Inferior parietal cortex (tissue), 1 donor: ENCODE data around the gene VPS37B.

Experiments
- DNase-seq: peaks from one replicate; pipeline ENCODE4 v3.0.0-alpha.2; 2016; ENCODE audit errors: extremely low spot score

Gene VPS37B

DNA sequence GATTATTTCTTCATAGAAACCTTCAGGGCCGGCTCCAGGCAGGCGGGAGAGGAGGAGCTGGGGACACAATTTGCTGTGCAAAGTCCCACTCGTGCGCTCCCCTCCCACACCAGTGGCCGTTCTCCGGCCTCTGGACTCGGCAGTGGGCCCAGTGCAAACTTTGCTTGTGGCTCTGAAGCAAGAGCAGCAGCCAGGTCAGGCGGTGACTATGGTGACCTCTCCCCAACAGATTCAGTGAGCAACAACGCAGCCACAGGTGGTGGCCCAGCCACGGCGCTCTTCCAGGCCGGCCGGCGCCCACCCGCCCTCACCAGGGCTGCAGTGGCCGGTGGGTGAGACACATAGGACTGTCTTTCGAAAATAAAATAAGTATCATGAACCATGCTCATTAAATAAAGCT lies 29.5 kb downstream of the VPS37B start:
- DNase-seq: no peak

DNA sequence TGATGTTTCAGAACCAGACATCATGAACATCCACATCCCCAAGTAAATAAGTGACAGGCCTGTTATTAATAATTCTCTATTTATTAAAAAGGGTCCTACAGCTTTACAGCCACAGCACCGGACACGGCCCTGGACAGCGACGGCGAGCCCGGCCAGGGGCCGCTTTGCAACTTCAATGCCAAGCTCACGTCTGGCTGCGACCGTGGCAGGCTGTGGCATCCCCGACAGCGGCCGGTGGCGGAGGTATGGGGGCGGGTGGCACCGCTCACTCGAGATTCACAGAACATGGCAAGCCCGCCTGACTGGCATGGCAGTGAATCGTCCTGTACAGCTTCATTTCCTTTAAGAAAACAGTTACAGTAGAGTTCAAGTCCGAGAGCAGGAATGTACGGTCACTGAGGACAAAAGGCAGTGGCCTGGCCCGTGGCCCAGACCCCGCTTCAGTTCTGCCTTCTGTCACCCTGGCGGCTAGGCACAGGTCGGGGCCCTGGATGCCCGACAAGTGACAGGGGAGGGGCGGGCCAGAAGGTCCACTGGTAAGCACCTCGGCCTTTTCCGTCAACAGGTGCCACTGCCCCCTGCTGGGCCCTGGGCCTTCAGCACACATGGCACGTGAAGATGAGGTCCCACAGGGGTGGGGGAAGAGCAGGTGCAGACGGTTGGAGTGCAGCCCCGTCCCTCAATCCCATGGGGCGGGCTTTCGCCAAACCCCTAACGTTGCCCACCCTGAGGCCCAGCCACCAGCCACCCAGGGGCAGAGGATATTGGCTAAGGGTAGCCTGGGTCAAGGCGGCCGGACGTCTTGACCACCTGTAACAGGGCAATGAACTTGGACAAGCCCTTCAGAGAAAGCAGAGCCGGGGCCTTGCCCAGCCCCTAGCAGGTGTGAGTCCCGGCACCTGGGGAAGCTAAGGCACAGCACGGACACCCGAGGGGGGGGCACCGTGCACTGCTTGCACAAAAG lies 30.4 kb downstream of the VPS37B start:
- no peak for DNase-seq

DNA sequence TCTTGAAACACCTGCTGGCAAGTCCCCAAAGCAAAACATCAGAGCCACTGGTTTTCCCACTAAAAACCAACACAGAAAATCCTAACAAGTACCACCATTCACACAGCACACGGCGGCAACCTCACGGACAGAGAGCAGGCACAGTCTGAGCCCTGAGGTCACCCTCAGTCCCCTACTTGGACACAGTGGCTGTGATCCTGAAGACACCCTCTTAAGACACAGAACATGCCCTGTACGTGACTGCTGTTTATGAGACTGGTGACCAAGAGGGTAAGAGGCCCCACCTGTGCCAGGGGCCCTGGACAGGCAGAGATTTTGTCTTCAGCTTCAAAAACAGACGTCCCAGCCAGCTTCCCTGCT lies 31.1 kb downstream of the VPS37B start:
- DNase-seq: no peak

DNA sequence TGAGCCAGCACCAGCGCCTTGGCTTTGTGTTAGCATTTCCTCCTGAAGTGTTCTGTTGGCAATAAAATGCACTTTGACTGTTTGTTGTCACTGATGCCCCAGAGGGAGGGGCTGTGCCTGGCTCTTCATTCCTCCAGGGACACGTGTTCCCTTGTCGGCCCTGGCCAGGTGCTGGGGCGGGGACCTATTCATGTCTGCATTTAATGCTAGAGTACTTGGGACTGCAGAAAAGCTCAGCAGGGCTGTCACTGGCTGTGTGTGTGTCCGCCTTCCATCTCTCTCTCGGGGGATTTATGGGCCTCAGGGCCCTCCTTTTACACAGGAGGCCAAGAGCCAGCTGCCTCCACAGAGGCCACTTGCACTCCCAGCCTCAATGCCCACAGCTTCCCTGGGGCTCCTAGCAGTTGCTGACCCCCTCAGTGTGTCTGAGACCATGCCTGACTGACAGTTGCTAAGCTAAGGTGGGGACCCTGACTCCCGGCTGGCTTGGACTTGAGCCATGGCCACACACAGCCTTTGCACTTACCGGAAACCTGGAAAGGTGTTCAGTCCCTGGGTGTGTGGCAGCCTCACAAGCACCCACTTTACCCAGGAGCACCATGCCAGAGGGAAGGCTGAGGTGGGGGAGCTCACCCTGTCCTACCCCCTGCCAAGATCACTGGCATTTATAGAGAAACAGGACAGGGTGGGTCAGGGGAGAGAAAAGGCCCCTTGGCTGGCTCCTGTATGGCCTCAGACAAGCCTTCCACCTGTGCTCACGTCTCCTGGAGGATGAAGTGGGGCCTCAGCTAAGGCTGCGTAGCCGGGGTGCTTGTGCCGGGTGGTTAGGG lies 32.8 kb downstream of the VPS37B start:
- no peak for DNase-seq

DNA sequence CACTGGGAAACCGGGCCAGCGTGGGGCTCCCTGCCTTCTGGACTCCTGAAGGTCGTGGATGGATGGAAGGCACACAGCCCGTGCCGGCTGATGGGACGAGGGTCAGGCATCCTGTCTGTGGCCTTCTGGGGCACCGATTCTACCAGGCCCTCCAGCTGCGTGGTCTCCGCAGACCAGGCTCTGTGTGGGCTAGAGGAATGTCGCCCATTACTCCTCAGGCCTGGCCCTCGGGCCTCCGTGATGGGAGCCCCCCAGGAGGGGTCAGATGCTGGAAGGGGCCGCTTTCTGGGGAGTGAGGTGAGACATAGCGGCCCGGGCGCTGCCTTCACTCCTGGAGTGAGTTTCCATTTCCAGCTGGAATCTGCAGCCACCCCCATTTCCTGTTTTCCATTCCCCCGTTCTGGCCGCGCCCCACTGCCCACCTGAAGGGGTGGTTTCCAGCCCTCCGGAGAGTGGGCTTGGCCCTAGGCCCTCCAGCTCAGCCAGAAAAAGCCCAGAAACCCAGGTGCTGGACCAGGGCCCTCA lies 33.8 kb downstream of the VPS37B start:
- no peak for DNase-seq

DNA sequence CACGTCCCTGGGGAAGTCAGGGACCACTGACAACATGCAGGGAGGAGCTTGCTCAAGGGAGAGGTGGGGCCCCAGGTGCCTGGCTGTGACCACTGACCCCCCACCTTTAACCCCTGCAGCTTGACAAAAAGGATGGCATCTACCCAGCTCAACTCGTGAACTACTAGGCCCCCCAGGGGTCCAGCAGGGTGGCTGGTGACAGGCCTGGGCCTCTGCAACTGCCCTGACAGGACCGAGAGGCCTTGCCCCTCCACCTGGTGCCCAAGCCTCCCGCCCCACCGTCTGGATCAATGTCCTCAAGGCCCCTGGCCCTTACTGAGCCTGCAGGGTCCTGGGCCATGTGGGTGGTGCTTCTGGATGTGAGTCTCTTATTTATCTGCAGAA lies 34.3 kb downstream of the VPS37B start:
- DNase-seq: no peak

DNA sequence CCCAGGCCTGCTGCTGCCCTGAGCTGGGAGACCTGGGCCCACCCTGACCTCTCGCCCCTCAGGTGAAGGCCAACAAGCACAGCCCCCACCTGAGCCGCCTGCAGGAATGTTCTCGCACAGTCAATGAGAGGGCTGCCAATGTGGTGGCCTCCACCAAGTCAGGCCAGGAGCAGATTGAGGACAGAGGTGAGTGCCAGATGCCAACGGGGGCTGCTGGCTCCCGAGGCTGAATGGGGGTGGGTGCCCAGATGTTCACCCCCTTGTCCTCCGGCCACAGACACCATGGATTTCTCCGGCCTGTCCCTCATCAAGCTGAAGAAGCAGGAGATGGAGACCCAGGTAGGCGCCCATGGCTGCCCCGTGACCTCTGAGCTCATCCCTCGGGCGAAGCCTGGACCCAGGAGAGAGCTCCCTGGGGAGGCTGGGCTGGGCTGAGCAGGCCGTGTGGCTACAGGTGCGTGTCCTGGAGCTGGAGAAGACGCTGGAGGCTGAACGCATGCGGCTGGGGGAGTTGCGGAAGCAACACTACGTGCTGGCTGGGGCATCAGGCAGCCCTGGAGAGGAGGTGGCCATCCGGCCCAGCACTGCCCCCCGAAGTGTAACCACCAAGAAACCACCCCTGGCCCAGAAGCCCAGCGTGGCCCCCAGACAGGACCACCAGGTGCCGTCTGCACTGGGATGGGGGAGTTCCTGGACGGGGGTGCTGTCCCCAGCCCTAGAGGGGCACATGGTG lies 34.9 kb downstream of the VPS37B start:
- no peak for DNase-seq

DNA sequence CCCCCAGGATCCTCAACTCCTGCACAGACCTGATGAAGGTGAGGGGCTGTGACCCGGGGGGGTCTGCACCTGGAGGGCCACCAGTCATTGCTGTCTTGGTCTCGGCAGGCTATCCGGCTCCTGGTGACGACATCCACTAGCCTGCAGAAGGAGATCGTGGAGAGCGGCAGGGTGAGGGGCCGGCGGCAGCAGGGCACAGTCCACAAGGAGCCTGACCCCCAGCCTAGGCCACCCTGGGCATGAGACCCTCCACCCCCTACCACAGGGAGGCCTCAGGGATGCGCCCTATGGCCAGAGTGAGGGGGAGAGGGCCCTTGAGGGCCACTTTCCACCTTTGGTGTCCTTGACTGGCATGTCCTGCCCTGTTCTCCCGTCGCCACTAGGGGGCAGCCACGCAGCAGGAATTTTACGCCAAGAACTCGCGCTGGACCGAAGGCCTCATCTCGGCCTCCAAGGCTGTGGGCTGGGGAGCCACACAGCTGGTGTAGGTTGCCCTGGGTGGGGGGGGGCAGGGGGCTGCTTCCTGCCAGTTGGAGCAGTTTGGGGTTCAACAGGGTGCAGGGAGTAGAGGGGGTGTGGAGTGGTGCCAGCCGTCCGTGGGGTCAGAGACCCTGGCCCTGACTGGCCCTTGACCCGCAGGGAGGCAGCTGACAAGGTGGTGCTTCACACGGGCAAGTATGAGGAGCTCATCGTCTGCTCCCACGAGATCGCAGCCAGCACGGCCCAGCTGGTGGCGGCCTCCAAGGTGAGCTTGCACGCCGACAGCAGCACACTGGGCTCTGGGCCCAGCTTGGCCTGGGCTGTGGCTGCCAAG lies 35.7 kb downstream of the VPS37B start:
- peak; percentile 88 for DNase-seq

DNA sequence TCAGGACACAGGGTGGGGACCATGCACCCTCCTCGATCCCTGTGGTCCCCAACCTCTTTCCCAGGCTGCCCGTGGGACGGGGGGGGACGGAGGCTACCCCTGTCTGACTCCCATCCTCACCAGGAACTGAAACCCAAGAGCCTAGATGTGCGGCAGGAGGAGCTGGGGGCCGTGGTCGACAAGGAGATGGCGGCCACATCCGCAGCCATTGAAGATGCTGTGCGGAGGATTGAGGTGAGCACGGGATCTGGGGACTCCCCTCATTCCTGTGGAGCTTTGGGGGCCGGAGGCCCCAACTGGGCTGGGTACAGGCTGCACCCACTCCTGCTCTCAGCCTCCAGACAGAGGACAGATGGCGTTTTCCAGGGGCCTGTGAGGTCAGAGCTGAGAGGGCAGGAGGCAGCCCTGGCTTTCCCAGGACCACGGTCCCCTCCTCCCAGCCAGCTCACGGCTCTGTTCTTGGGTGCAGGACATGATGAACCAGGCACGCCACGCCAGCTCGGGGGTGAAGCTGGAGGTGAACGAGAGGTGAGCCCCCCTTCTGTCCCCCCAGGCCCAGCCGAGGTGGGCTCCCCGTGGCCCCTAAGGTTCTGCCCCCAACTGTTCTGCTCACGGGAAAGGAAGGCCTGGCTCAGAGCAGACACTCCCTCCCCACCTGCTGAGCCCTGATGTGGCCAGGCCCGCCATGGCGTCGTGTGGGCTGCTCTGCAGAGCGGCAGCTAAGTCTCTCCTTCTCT lies 36.5 kb downstream of the VPS37B start:
- DNase-seq: no peak

DNA sequence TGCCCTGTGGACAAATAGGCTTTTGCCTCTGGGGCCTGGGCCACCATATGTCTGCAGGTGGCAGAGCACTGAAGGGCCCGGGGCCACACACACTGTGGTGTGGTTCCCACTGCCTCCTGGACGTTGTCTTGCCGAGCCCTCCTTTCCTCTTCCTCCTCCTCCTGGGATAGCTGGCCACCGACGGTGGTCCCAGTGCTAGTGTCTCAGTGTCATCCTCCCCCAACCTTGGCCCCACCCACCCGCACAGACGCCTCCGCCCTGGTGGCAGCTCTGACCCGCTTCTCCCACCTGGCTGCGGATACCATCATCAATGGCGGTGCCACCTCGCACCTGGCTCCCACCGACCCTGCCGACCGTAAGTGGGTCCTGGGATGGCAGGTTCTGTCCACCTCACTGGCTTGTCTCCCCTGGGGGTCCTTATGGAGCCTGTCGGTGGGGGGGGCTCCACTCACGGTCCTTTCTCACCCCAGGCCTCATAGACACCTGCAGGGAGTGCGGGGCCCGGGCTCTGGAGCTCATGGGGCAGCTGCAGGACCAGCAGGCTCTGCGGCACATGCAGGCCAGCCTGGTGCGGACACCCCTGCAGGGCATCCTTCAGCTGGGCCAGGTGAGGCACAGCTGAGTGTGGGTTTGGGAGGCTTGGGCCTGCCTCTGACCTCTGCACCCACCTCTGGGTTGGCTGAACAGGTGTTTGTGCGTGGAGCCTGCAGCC lies 37.2 kb downstream of the VPS37B start:
- no peak for DNase-seq

DNA sequence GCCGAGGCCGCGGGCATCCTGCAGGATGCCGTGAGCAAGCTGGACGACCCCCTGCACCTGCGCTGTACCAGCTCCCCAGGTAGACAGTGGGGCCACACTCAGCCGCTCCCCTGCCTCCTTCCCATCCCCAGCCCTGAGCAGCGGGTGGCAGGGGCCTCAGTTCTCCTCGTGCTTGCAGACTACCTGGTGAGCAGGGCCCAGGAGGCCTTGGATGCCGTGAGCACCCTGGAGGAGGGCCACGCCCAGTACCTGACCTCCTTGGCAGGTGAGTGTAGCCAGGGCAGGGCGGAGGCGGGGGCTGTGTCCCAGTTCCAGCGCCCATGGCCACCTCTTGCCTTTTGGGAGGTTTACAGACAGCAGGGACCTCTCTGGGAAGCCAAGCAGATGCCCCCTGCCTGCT lies 37.8 kb downstream of the VPS37B start:
- no peak for DNase-seq

DNA sequence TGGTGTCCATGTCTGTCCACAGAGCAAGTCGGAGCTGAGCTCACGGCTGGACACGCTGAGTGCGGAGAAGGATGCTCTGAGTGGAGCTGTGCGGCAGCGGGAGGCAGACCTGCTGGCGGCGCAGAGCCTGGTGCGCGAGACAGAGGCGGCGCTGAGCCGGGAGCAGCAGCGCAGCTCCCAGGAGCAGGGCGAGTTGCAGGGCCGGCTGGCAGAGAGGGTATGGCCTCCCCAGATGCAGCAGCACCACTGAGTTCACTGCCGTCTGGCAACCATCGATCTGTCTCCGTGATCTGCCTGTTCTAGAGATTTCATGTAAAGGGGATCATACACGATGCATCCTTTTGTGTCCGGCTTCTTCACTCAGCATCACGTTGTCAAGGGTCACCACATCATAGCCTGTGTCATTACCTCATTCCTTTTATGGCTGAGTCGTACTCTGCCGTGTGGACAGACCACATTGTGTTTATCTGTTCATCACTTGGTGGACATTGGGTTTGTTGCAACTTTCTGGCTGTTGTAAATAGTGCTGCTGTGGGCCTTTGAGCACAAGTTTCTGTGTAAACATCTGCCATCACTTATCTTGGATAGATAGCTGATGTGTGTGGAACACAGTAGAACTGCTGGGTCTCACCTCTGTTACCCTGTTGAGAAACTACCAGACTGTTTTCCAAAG lies 38.8 kb downstream of the VPS37B start:
- no peak for DNase-seq

DNA sequence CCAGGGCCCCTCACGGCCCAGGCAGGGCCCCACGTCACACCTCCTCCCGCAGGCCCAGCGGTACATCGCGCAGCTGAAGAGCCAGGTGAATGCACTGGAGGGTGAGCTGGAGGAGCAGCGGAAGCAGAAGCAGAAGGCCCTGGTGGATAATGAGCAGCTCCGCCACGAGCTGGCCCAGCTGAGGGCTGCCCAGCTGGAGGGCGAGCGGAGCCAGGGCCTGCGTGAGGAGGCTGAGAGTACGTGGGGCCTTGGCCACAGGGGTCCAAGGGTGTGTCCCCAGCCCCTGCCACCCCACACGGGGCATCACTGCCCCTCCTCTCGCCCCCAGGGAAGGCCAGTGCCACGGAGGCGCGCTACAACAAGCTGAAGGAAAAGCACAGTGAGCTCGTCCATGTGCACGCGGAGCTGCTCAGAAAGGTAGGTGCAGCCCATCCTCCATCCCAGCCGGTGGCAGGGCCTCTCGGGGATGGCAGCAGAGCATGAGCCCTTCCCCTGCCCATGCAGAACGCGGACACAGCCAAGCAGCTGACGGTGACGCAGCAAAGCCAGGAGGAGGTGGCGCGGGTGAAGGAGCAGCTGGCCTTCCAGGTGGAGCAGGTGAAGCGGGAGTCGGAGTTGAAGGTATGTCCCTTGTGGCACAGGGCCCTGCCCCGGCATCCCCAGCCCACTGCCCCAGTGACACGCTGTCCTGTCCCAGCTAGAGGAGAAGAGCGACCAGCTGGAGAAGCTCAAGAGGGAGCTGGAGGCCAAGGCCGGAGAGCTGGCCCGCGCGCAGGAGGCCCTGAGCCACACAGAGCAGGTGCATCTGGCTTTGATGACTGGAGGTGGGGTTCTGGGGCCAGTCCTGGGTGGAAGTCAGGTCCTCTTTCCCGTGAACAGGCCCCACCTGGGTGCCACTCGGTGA lies 39.7 kb downstream of the VPS37B start:
- no peak for DNase-seq

DNA sequence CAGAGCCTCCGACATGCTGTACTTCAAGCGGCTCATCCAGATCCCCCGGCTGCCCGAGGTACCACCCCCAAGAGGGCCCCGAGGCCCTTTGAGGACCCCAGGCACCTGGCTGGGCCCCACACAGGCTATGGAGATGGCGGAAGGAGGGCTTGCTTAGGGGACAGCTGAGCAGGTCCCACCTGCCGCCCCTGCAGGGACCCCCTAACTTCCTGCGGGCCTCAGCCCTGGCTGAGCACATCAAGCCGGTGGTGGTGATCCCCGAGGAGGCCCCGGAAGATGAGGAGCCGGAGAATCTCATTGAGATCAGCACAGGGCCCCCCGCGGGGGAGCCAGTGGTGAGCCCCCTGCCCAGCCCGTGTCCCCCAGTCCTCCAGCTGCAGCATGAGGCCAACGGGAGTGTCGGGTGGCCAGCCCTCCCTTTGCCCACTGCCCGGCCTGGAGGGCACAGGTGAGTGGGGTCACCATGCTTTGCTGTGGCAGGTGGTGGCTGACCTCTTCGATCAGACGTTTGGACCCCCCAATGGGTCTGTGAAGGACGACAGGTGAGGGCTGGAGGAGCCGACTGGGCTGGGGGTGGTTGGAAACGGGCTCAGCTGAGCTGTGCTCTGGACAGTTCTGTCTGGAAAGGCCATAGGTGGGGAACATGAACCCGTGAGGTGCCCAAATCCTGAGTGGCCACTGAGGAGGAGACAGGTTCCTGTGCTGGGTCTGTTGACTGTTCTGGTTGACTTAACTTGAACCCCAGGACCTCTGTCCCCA lies 40.7 kb downstream of the VPS37B start:
- no peak for DNase-seq

DNA sequence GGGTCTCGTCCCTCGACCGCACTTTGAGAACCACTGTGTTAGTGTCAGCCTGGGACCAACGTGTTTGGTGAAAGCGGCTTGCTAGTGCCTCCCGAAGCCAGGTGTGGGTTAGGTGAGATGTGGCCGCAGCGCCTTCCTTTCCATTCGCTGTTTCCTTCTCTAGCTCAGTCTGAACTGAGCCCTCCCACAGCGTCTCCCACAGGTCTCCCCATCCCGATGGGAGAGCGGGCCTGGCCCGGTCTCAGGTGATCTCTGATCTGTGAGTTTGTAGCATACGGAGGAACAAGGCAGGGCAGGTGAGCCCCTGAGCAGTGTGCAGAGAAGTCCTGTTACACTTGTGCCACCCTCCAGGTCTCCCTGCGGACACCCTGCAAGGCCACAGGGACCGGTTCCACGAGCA lies 41.4 kb downstream of the VPS37B start:
- no peak for DNase-seq

DNA sequence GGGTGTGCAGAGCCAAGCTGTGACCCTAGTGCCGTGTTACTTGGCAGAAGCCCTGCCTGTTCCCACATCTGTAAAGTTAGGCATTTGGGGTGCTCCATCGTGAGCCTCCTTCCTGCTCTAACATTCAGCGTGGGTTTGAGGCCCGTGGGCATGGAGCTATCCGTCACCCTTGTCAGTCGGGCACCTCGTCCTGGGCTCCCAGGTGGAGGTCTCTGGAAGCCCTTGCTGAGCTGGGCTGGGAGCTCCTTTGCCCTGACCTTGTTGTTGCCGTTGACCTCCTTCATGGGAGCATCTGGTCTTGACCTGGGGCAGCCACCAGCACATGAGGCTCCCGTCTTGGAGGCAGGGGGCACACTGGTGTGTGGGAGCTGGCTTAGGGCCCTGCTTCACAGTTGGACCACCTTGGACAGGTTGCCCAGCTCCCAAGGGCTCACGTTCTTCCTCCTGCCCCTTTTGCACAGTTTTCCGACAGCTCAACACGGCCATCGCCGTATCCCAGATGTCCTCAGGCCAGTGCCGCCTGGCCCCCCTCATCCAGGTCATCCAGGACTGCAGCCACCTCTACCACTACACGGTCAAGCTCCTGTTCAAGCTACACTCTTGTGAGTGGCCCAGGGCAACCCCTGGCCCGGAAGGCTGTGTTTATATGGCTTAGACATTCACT lies 42.2 kb downstream of the VPS37B start:
- DNase-seq: no peak
